ENCODE data around the gene PDZD8.

DNA sequence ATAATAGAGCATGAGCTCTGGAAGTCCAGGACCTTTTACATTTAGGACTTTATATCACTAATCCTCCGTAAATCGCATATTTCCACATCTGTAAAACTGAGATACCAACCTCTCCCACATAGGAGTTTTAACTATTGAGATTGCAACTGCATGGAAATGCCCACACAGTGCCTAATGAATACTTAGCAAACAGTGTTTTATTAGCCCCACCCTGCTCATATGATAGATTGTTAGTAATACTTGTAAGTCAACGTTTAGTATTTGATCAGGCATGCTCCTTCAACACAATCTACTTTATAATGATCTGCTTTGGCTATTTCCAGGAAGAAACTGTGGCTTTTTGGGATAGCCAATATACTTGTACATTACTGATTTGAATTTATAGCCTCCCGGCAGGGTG lies 8.5 kb downstream of the PDZD8 start:
- TF ChIP-seq, protein P1, sequence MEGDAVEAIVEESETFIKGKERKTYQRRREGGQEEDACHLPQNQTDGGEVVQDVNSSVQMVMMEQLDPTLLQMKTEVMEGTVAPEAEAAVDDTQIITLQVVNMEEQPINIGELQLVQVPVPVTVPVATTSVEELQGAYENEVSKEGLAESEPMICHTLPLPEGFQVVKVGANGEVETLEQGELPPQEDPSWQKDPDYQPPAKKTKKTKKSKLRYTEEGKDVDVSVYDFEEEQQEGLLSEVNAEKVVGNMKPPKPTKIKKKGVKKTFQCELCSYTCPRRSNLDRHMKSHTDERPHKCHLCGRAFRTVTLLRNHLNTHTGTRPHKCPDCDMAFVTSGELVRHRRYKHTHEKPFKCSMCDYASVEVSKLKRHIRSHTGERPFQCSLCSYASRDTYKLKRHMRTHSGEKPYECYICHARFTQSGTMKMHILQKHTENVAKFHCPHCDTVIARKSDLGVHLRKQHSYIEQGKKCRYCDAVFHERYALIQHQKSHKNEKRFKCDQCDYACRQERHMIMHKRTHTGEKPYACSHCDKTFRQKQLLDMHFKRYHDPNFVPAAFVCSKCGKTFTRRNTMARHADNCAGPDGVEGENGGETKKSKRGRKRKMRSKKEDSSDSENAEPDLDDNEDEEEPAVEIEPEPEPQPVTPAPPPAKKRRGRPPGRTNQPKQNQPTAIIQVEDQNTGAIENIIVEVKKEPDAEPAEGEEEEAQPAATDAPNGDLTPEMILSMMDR (IDR thresholded peaks at IDR 0.05), result no peak
- no peak for TF ChIP-seq POLR2A (IDR thresholded peaks at IDR 0.05)

Measured in right lobe of liver (tissue), 4 donors.